NT2/D1 (cell line): ENCODE results near the gene ZNF593OS.

Experiments used
- DNase-seq: peaks from one replicate; pipeline ENCODE4 v3.0.0-alpha.2; 2011; ENCODE audit warnings: low read depth, low spot score
- H3K27me3 ChIP-seq: 2 replicates; pipeline ENCODE4 v1.6.0; 2011; ENCODE audit warnings: mild to moderate bottlenecking; ENCODE audit not compliant: insufficient read length, insufficient read depth
- H3K36me3 ChIP-seq: 2 replicates; pipeline ENCODE4 v1.6.1; 2011; ENCODE audit warnings: mild to moderate bottlenecking, low read length, mixed read lengths; ENCODE audit not compliant: insufficient read depth, insufficient read length
- H3K4me1 ChIP-seq: 2 replicates; pipeline ENCODE4 v1.5.1; 2011; ENCODE audit not compliant: insufficient read depth, insufficient read length
- H3K4me3 ChIP-seq: 2 replicates; pipeline ENCODE4 v1.5.1; 2011; ENCODE audit warnings: low read depth; ENCODE audit not compliant: insufficient read length
- H3K9ac ChIP-seq: 2 replicates; pipeline ENCODE4 v1.6.0; 2011; ENCODE audit warnings: low read depth; ENCODE audit not compliant: insufficient read length
- H3K9me3 ChIP-seq: 2 replicates; pipeline ENCODE4 v1.5.1; 2011; ENCODE audit warnings: mild to moderate bottlenecking, low read length; ENCODE audit not compliant: insufficient read depth
- SUZ12 ChIP-seq: IDR thresholded peaks from 2 replicates; pipeline ENCODE4 v1.6.1; 2011; ENCODE audit not compliant: insufficient read length, insufficient read depth; ENCODE audit errors: extremely low read depth
- YY1 ChIP-seq: IDR thresholded peaks from 2 replicates; pipeline ENCODE4 v1.6.1; 2011; ENCODE audit not compliant: insufficient read length, insufficient read depth
- ZNF274 ChIP-seq: IDR thresholded peaks from 2 replicates; pipeline ENCODE4 v1.6.1; 2011; ENCODE audit warnings: mild to moderate bottlenecking, low read depth, low read length

ZNF593OS gene

DNA sequence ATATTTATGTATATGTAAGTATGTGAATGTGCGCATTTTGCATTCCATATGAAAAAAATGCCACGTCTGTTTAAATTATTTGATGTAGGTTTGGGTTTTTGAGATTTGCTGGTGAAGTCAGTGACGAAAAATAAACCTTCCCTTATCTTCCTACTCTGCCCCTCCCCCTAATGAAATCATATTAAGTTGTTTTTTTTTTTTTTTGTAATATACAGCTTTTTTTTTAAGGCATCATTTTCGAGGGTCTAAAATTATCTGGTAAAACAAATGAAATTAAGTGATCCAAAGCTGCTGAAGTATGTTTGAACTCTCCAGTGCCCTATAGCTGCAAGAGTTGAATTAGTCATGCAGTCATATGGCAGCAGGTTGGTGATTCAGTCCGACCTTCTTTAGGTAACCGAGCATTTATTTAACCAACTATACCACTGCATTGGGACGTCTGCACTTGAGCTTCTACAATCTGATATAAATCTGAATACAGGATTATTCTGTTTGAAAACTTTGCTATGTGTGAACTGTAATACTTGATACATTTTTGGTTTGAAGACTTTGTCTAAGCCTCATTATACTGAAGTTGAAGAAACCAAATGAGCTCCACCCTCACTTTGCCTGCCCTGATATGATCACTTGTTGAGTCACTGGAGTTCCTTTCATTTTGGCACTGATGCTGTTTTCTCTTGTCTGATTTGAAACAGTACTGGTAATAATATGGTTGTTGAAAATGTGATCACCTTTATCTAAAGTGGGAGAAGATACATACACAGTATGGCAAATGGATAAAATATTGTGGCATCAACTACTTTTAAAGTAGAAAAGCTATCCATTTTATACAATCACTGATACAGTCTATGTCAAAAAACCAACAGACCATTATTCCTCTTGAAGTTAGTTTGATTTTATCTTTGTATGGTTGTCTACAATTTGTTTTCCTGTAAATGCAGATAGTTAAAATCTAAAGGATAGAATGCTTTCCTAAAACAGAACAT, 48.4 kb downstream of the ZNF593OS start:
- Histone ChIP-seq H3K36me3 (no peaks in the 10 kb centered on the region), H3K4me1 (no peaks in the 10 kb centered on the region), H3K27me3 (no peaks in the 10 kb centered on the region), H3K9me3 (no peaks in the 10 kb centered on the region), H3K4me3 (no peak overlapping the region), H3K9ac (no peak overlapping the region)
- DNase-seq, result no peak
- TF ChIP-seq SUZ12 (no peak), ZNF274 (no peak), YY1 (no peak)

DNA sequence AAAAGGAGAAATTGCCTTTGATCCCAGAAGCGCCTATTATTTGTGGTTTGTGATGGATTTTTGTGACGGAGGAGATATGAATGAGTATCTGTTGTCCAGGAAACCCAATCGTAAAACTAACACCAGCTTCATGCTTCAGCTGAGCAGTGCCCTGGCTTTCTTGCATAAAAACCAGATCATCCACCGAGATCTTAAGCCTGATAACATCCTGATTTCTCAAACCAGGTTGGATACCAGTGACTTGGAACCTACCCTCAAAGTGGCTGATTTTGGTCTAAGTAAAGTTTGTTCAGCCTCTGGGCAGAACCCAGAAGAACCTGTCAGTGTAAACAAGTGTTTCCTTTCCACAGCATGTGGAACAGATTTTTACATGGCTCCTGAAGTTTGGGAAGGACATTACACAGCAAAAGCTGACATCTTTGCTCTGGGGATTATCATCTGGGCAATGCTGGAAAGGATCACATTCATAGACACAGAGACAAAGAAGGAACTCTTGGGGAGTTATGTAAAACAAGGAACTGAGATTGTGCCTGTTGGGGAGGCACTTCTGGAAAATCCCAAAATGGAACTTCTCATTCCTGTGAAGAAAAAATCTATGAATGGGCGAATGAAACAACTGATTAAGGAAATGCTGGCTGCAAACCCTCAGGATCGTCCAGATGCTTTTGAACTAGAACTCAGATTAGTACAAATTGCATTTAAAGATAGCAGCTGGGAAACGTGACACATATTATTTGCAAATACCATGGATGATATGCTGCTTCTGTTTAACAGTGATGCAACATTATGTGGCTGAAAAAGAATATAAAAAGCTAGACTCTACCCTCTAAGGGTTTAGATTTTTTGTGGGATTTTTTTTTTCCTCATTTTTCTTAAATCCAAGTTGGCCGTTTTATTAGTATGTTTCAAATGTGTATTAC, 49.5 kb downstream of the ZNF593OS start:
- Histone ChIP-seq H3K4me3 (no peak overlapping the region), H3K9ac (no peak overlapping the region), H3K4me1 (no peaks in the 10 kb centered on the region), H3K27me3 (no peaks in the 10 kb centered on the region), H3K9me3 (no peaks in the 10 kb centered on the region), H3K36me3 (no peaks in the 10 kb centered on the region)
- TF ChIP-seq YY1 (no peak), SUZ12 (no peak), ZNF274 (no peak)
- DNase-seq, result no peak

- peaks cover under 1% of the 10 kb centered on the region for H3K36me3 ChIP-seq
Observed at GRCh38 chr1:26119892-26120608, 51.6 kb downstream of the ZNF593OS start.

More at GRCh38 chr1:26119892-26120608, 51.6 kb downstream of the ZNF593OS start:
- H3K27me3 ChIP-seq, result no peaks in the 10 kb centered on the region
- no peak for DNase-seq
- no peaks in the 10 kb centered on the region for H3K9me3 ChIP-seq
- H3K4me1 ChIP-seq, result no peaks in the 10 kb centered on the region
- no peak overlapping the region for H3K4me3 ChIP-seq
- H3K9ac ChIP-seq, result no peak overlapping the region
- TF ChIP-seq ZNF274 (no peak), SUZ12 (no peak), YY1 (no peak)
